HG02852 (cell line): ENCODE measurements around the gene CWC25.
A peak's percentile ranks its signal among the peaks of the same experiment; 100 is the strongest.
"Not testable (repeated sequence)": the region's sequence is repeated elsewhere in the genome, so short reads cannot be mapped to it uniquely, and the experiment has no call there.

Experiments used
- ATAC-seq: cut with Tn5 transposase; IDR thresholded peaks from one replicate; pipeline ENCODE4 v1.9.1; 2021; ENCODE audit warnings: mild to moderate bottlenecking, moderate library complexity; ENCODE audit not compliant: unreplicated experiment

CWC25 gene

GRCh38 chr17:38824899-38825761 lies at the start of gene CWC25:
Gene CWC25, minus strand, starts transcription at chr17:38825321. Its CDS starts 138 bp downstream, at chr17:38825183.
- ATAC-seq: peak; percentile 82

- no peak for ATAC-seq
Observed at GRCh38 chr17:38873640-38874380, 48.7 kb upstream of the CWC25 start.

GRCh38 chr17:38872671-38873385 lies 47.7 kb upstream of the CWC25 start:
- ATAC-seq: no peak

GRCh38 chr17:38872027-38872511 lies 46.9 kb upstream of the CWC25 start:
- no peak for ATAC-seq

GRCh38 chr17:38871247-38872015 lies 46.3 kb upstream of the CWC25 start:
- no peak for ATAC-seq

- ATAC-seq: peak; percentile 28
Observed at GRCh38 chr17:38870259-38871165, 45.4 kb upstream of the CWC25 start.

GRCh38 chr17:38869526-38870258 lies 44.6 kb upstream of the CWC25 start, which contains the start of gene LASP1:
Gene LASP1, plus strand, starts transcription at chr17:38870058. Its CDS starts 132 bp downstream, at chr17:38870190.
- ATAC-seq: peak; percentile 42

GRCh38 chr17:38868817-38869525 lies 43.9 kb upstream of the CWC25 start:
- ATAC-seq: peak; percentile 32

- ATAC-seq: no peak
Observed at GRCh38 chr17:38867968-38868816, 43.1 kb upstream of the CWC25 start.

- no peak for ATAC-seq
Observed at GRCh38 chr17:38867179-38867967, 42.3 kb upstream of the CWC25 start.

GRCh38 chr17:38864636-38865398 lies 39.7 kb upstream of the CWC25 start:
- no peak for ATAC-seq

GRCh38 chr17:38861399-38861843 lies 36.3 kb upstream of the CWC25 start:
- no peak for ATAC-seq

- ATAC-seq: no peak
Observed at GRCh38 chr17:38857271-38857670, 32.1 kb upstream of the CWC25 start.

- ATAC-seq: not testable (repeated sequence)
Observed at GRCh38 chr17:38855101-38855714, 30.1 kb upstream of the CWC25 start.
